Endothelial cell (in vitro differentiated cells): Measurements from ENCODE around the gene DNAJC5. TPM values are rescaled to one million over a fixed set of nuclear protein-coding genes. Genes with fewer than 3 reads are reported as not detected.

Experiments used
- DNase-seq: peaks from one replicate; pipeline ENCODE4 v3.0.0; 2021; ENCODE audit warnings: low spot score
- H3K27ac Mint-ChIP-seq: one replicate; pipeline ENCODE4 v1.8.0; 2021; ENCODE audit warnings: mixed read lengths, inconsistent platforms; ENCODE audit not compliant: unreplicated experiment
- H3K27me3 Mint-ChIP-seq: one replicate; pipeline ENCODE4 v1.8.0; 2021; ENCODE audit warnings: mild to moderate bottlenecking, moderate library complexity, mixed read lengths, inconsistent platforms; ENCODE audit not compliant: unreplicated experiment
- H3K36me3 Mint-ChIP-seq: one replicate; pipeline ENCODE4 v1.8.0; 2021; ENCODE audit warnings: mild to moderate bottlenecking, low read depth, mixed read lengths, inconsistent platforms; ENCODE audit not compliant: unreplicated experiment
- H3K4me1 Mint-ChIP-seq: one replicate; pipeline ENCODE4 v1.8.0; 2021; ENCODE audit warnings: mild to moderate bottlenecking, mixed read lengths, inconsistent platforms; ENCODE audit not compliant: unreplicated experiment
- H3K4me3 Mint-ChIP-seq: one replicate; pipeline ENCODE4 v1.8.0; 2021; ENCODE audit warnings: mild to moderate bottlenecking, mixed read lengths, inconsistent platforms; ENCODE audit not compliant: unreplicated experiment
- H3K9me3 Mint-ChIP-seq: one replicate; pipeline ENCODE4 v1.8.0; 2021; ENCODE audit warnings: mixed read lengths, inconsistent platforms; ENCODE audit not compliant: unreplicated experiment
- total RNA-seq: library from RNA; stranded (reverse); fragmentation: NEBNext Ultra II Directional; extraction: Animal tissue kit (Norgen Biotek cat#: 25700); gene quantifications from one replicate; pipeline ENCODE4 v1.2.1, GENCODE V29; 2021; ENCODE audit not compliant: unreplicated experiment
- TF ChIP-seq, protein P1 (sequence below): fragments of 200-600 bp; sonication (generic); IDR thresholded peaks from one replicate; pipeline ENCODE4 v1.5.0; 2021; ENCODE audit warnings: antibody characterized with exemption; ENCODE audit not compliant: unreplicated experiment

DNAJC5 gene
- total RNA-seq, 1 donor from 2014 or later, result 54.4 TPM

DNA sequence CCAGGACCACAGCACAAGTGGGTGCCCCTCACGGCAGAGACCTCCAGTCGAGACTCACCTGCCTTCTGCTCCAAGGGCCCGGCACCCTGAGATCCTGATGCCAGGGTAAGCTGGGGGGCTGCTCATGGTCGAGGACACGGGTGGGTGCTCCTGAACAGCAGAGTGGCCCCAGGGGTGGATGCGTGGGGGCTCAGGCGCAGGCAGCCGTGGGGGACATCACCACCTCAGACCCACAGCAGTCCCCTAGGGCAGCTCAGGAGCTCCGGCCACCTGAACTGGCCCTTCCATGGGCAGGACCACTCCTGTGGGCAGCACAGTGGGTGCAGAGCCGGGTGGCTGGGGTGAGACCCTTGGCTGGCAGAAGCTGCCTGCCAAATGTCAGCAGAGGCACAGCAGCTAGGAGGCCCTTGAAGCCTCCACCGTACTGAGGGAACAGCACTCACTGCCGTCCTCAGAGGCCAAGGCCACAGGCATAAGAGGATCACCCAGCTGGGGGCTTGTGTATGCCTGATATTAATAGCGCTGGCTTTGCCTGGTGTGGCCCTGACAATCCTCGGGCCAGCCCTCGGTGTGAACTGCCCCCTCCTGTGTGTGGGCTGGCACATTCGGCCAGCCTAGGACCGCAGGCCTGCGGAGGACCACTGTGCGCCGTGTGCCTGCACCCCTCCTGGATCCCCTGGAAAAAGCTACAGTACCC, 55.9 kb downstream of the DNAJC5 start:
- TF ChIP-seq, protein P1, sequence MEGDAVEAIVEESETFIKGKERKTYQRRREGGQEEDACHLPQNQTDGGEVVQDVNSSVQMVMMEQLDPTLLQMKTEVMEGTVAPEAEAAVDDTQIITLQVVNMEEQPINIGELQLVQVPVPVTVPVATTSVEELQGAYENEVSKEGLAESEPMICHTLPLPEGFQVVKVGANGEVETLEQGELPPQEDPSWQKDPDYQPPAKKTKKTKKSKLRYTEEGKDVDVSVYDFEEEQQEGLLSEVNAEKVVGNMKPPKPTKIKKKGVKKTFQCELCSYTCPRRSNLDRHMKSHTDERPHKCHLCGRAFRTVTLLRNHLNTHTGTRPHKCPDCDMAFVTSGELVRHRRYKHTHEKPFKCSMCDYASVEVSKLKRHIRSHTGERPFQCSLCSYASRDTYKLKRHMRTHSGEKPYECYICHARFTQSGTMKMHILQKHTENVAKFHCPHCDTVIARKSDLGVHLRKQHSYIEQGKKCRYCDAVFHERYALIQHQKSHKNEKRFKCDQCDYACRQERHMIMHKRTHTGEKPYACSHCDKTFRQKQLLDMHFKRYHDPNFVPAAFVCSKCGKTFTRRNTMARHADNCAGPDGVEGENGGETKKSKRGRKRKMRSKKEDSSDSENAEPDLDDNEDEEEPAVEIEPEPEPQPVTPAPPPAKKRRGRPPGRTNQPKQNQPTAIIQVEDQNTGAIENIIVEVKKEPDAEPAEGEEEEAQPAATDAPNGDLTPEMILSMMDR, result no peak
- Mint-ChIP-seq H3K36me3 (peaks cover 5% of the 10 kb centered on the region), H3K9me3 (no peaks in the 10 kb centered on the region), H3K4me3 (no peak overlapping the region), H3K27me3 (peaks cover 33% of the 10 kb centered on the region), H3K27ac (no peak overlapping the region), H3K4me1 (peaks cover 23% of the 10 kb centered on the region)
- no peak for DNase-seq

DNA sequence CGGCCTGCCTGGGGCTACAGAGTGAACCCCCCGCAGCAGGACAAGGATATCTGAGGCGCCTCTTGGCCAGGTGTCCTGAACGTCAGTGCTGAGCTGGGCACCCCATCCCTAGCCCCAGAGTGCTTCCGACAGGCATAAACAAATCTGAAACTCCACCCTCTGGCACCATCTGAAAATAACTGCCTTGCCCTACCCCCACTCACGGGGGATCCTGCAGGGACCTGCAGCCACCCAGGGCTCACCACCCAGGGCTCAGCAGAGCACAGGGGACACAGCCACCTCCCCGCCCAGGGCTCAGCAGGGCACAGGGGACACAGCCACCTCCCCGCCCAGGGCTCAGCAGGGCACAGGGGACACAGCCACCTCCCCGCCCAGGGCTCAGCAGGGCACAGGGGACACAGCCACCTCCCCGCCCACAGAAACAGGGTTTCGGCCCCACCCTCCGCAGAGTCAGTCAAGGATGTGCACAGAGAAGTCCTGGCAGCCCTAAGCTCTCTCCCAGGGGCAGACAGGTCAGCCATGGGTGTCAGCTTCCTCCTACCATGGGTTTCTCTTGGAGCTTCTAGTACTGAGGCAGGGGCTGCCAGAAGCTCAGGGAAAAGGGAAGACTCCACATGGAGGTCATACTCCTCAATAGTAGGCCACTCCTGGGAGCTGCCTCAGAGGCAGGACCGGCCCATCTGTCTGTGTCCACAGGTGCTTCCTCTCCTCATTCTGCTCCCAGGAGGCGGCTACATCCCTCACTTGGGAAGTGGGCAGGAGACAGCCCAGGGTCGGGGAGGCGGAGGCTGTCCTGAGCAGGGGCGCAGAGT, 56.7 kb downstream of the DNAJC5 start:
- H3K36me3 Mint-ChIP-seq, result peaks cover 5% of the 10 kb centered on the region
- H3K4me1 Mint-ChIP-seq, result peaks cover 23% of the 10 kb centered on the region
- no peak for DNase-seq
- no peaks in the 10 kb centered on the region for H3K9me3 Mint-ChIP-seq
- no peak overlapping the region for H3K27ac Mint-ChIP-seq
- peaks cover 33% of the 10 kb centered on the region for H3K27me3 Mint-ChIP-seq
- no peak overlapping the region for H3K4me3 Mint-ChIP-seq
- TF ChIP-seq, protein P1, result no peak

DNA sequence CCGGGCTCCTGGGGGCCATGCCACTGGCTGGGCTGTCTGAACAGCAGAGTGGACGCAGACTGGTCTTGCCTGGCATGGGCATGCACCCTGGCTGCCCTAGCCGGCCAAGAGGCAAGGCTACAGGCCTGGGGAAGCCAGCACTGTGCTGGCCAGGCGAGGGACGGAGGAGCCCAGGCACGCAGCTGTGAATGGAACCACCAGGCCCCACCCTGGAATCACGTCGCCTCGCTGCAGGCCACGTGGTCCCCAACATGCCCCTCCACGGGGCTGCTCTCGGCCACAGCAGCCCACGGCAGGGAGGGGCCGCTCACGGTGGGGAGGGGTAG, 57.2 kb downstream of the DNAJC5 start:
- Mint-ChIP-seq H3K27me3 (peaks cover 31% of the 10 kb centered on the region), H3K4me3 (no peak overlapping the region), H3K36me3 (peaks cover under 1% of the 10 kb centered on the region), H3K4me1 (peaks cover 20% of the 10 kb centered on the region), H3K27ac (no peak overlapping the region), H3K9me3 (no peaks in the 10 kb centered on the region)
- no peak for DNase-seq
- TF ChIP-seq, protein P1, result no peak

DNA sequence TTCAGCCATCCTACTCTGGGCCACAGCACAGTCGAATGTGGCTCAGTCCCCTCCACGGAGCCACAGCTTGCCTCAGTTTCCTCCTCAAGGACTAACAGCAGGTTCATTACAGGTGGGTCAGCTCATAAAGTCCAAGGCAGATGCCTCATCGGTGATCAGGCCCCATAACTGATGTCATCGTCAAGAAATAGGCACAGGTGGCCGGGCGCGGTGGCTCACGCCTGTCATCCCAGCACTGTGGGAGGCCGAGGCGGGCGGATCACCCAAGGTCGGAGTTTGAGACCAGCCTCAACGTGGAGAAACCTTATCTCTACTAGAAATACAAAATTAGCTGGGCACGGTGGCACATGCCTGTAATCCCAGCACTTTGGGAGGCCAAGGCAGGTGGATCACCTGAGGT, 57.8 kb downstream of the DNAJC5 start:
- Mint-ChIP-seq H3K4me3 (no peak overlapping the region), H3K27ac (no peak overlapping the region), H3K9me3 (no peaks in the 10 kb centered on the region), H3K36me3 (no peaks in the 10 kb centered on the region), H3K27me3 (peaks cover 31% of the 10 kb centered on the region), H3K4me1 (peaks cover 18% of the 10 kb centered on the region)
- TF ChIP-seq, protein P1, result no peak
- DNase-seq, result no peak
